ENCODE results near the gene CCDC85A. TPM values are rescaled to one million over a fixed set of nuclear protein-coding genes. Genes with fewer than 3 reads are reported as not detected.

The CCDC85A gene
- total RNA-seq, 1 experiment from 2014 or later: 0.10 TPM

DNA sequence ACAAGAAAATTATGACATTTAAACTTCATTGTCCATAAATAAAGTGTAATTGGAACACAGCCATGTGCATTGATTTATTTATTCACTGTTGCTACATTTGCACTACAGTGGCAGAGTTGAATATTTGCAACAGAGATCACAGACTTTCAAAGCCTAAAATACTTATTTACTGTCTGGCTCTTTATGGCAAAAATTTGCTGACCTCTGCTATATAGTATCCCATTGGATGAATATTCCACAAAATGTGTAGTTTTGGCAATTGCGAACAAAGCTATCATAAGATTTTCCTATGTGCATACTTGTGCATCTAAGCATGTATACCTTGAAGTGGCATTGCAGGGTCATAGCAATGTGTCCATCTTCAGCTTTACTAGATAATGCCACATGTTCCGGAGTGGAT is 32.1 kb downstream of the CCDC85A start:
- Histone ChIP-seq H3K9me2 (ENCODE audit: insufficient read depth) (no peaks in the 10 kb centered on the region), H3K4me3 (replicated peaks in 1 of 2; ENCODE audit: low read depth in 1 of 2, low read length in 2 of 2) (no peak overlapping the region), H3K9ac (ENCODE audit: low read length) (no peak overlapping the region), H3K79me2 (ENCODE audit: insufficient read depth, low read length) (no peaks in the 10 kb centered on the region), H2AFZ (ENCODE audit: low read depth, low read length, poor library complexity, severe bottlenecking) (no peak overlapping the region), H3K27ac (ENCODE audit: low read depth, low read length) (no peak overlapping the region), H4K20me1 (ENCODE audit: insufficient read depth) (no peaks in the 10 kb centered on the region), H3K36me3 (ENCODE audit: control insufficient read depth in 1 of 2, insufficient read depth in 2 of 2, low read length in 2 of 2) (no peaks in the 10 kb centered on the region), H3K9me3 (ENCODE audit: control insufficient read depth in 1 of 2, insufficient read depth in 1 of 2, low read depth in 1 of 2, low read length in 2 of 2) (no peaks in the 10 kb centered on the region), H3K4me1 (ENCODE audit: control insufficient read depth in 1 of 2, insufficient read depth in 2 of 2, low read length in 2 of 2) (no peaks in the 10 kb centered on the region), H3K27me3 (ENCODE audit: insufficient read depth, low read length) (no peaks in the 10 kb centered on the region), H3K4me2 (ENCODE audit: low read length) (no peak overlapping the region)
- POLR2A ChIA-PET: no interaction called here
- intact Hi-C loops (cut with micrococcal nuclease): no loop called here
- CTCF ChIA-PET: no interaction called here
- DNase-seq (ENCODE audit: low read depth, low spot score) (no peak), ATAC-seq (no peak)
- no TSS peak for BruUV-seq (replicated peaks)
- RAD21 ChIA-PET (ENCODE audit: low non-redundant PET in 1 of 2, low total read pairs in 2 of 2, uncharacterized antibody in 2 of 2, unreplicated experiment in 2 of 2): no interaction called here
- TF ChIP-seq POLR2A (IDR thresholded peaks at IDR 0.05; ENCODE audit: borderline replicate concordance, extremely low read depth, insufficient read depth, insufficient read length): no peak
- no peak for TF ChIP-seq YY1 (IDR thresholded peaks at IDR 0.05; ENCODE audit: extremely low read depth, insufficient replicate concordance, low read depth, low read length)
- TF ChIP-seq, protein P1, sequence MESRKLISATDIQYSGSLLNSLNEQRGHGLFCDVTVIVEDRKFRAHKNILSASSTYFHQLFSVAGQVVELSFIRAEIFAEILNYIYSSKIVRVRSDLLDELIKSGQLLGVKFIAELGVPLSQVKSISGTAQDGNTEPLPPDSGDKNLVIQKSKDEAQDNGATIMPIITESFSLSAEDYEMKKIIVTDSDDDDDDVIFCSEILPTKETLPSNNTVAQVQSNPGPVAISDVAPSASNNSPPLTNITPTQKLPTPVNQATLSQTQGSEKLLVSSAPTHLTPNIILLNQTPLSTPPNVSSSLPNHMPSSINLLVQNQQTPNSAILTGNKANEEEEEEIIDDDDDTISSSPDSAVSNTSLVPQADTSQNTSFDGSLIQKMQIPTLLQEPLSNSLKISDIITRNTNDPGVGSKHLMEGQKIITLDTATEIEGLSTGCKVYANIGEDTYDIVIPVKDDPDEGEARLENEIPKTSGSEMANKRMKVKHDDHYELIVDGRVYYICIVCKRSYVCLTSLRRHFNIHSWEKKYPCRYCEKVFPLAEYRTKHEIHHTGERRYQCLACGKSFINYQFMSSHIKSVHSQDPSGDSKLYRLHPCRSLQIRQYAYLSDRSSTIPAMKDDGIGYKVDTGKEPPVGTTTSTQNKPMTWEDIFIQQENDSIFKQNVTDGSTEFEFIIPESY (IDR thresholded peaks at IDR 0.05; ENCODE audit: extremely low read depth, insufficient replicate concordance, low read length): no peak
- TF ChIP-seq SP1 (IDR thresholded peaks at IDR 0.05; ENCODE audit: low read depth): no peak
- no peak for TF ChIP-seq ELF1 (IDR thresholded peaks at IDR 0.05; ENCODE audit: borderline replicate concordance, low read depth)
- TF ChIP-seq, protein P2, sequence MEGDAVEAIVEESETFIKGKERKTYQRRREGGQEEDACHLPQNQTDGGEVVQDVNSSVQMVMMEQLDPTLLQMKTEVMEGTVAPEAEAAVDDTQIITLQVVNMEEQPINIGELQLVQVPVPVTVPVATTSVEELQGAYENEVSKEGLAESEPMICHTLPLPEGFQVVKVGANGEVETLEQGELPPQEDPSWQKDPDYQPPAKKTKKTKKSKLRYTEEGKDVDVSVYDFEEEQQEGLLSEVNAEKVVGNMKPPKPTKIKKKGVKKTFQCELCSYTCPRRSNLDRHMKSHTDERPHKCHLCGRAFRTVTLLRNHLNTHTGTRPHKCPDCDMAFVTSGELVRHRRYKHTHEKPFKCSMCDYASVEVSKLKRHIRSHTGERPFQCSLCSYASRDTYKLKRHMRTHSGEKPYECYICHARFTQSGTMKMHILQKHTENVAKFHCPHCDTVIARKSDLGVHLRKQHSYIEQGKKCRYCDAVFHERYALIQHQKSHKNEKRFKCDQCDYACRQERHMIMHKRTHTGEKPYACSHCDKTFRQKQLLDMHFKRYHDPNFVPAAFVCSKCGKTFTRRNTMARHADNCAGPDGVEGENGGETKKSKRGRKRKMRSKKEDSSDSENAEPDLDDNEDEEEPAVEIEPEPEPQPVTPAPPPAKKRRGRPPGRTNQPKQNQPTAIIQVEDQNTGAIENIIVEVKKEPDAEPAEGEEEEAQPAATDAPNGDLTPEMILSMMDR (IDR thresholded peaks at IDR 0.05 in 2 of 3, conservative IDR thresholded peaks at IDR 0.05 in 1 of 3; ENCODE audit: borderline replicate concordance in 1 of 3, insufficient read depth in 1 of 3, low read depth in 2 of 3, low read length in 2 of 3): no peak

Data from HCT116 (cell line).